Esophagus squamous epithelium (tissue), 4 donors: ENCODE results near the gene SEMA5A.

Source experiments
- POLR2A ChIP-seq, 4 donors: fragments of 450-650 bp; IDR thresholded peaks; one replicate each; pipeline ENCODE4 v1.6.1; 2017; ENCODE audit warnings: antibody characterized with exemption in 4 of 4, mild to moderate bottlenecking in 4 of 4, moderate library complexity in 3 of 4
- TF ChIP-seq, protein P1 (sequence below), 6 experiments: fragments of 450-650 bp in 4 of 6; fragments of 200-600 bp in 2 of 6; sonication (generic) in 2 of 6; IDR thresholded peaks; one replicate each; pipeline ENCODE4 v1.5.1; 2016 to 2019; ENCODE audit warnings: antibody characterized with exemption in 6 of 6, mild to moderate bottlenecking in 4 of 6, moderate library complexity in 4 of 6

DNA sequence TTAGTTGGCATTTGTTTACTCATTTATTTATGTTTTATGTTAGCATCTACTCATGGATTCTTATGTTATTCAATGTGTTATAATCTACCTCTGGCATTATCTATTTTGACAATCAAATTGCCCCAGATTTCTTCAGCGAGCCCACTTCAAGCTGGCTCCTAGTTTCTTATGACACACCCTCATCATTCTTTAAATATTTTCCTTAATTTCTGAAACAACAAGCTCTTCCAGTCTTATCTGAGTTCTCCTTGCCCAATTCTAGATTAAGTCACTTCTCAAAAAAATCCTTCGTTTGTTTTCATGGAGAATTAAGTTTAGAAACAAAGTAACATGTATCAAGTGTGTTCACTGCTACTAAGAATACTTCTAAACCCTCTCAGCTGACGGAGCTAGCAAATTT, 229.8 kb downstream of the SEMA5A start:
- TF ChIP-seq, protein P1, sequence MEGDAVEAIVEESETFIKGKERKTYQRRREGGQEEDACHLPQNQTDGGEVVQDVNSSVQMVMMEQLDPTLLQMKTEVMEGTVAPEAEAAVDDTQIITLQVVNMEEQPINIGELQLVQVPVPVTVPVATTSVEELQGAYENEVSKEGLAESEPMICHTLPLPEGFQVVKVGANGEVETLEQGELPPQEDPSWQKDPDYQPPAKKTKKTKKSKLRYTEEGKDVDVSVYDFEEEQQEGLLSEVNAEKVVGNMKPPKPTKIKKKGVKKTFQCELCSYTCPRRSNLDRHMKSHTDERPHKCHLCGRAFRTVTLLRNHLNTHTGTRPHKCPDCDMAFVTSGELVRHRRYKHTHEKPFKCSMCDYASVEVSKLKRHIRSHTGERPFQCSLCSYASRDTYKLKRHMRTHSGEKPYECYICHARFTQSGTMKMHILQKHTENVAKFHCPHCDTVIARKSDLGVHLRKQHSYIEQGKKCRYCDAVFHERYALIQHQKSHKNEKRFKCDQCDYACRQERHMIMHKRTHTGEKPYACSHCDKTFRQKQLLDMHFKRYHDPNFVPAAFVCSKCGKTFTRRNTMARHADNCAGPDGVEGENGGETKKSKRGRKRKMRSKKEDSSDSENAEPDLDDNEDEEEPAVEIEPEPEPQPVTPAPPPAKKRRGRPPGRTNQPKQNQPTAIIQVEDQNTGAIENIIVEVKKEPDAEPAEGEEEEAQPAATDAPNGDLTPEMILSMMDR (IDR thresholded peaks at IDR 0.05) = no peak
- no peak for TF ChIP-seq POLR2A (IDR thresholded peaks at IDR 0.05)
